SU-DHL-6 (cell line): ENCODE data around the gene ZNF423.

Source experiments
- H2AFZ ChIP-seq: fragments of 200-600 bp; sonication (generic); 2 replicates; pipeline ENCODE4 v1.6.1; 2014; ENCODE audit warnings: low read depth, mild to moderate bottlenecking, moderate library complexity, mixed read lengths, antibody characterized with exemption, low read length; ENCODE audit not compliant: severe bottlenecking
- H3F3A ChIP-seq: fragments of 200-600 bp; shearing (Covaris generic); 2 replicates; pipeline ENCODE4 v1.6.0; 2016; ENCODE audit warnings: antibody characterized with exemption, mild to moderate bottlenecking; ENCODE audit not compliant: insufficient read depth
- H3K27ac ChIP-seq: fragments of 200-600 bp; sonication (generic); 2 replicates; pipeline ENCODE4 v1.5.1; 2016; ENCODE audit warnings: low read depth, mild to moderate bottlenecking, low read length, moderate library complexity, mixed read lengths
- H3K27me3 ChIP-seq: fragments of 200-600 bp; sonication (generic), shearing (Covaris generic); 2 replicates; pipeline ENCODE4 v1.6.0; 2014; ENCODE audit warnings: mild to moderate bottlenecking, low read length
- H3K36me3 ChIP-seq: fragments of 200-600 bp; sonication (generic); 2 replicates; pipeline ENCODE4 v1.6.1; 2014; ENCODE audit warnings: mild to moderate bottlenecking, low read length, mixed read lengths
- H3K4me2 ChIP-seq: fragments of 300-600, 200-600 bp; shearing (Covaris generic), sonication (generic); 2 replicates; pipeline ENCODE4 v1.6.0; 2014; ENCODE audit warnings: low read length, low read depth, mild to moderate bottlenecking; ENCODE audit not compliant: poor library complexity, severe bottlenecking
- H3K4me3 ChIP-seq: fragments of 200-600 bp; sonication (generic); 2 replicates; pipeline ENCODE4 v1.5.1; 2014; ENCODE audit warnings: antibody characterized with exemption, low read length, mild to moderate bottlenecking, mixed read lengths; ENCODE audit not compliant: insufficient read depth, poor library complexity, severe bottlenecking
- H3K79me2 ChIP-seq: fragments of 200-600 bp; sonication (generic); 2 replicates; pipeline ENCODE4 v1.6.1; 2014; ENCODE audit warnings: mild to moderate bottlenecking, low read length, moderate library complexity; ENCODE audit not compliant: insufficient read depth
- H3K9ac ChIP-seq: fragments of 200-600 bp; sonication (generic); 2 replicates; pipeline ENCODE4 v1.7.0; 2014; ENCODE audit warnings: mild to moderate bottlenecking, low read length
- H3K9me2 ChIP-seq: fragments of 200-600 bp; sonication (generic); replicated peaks from 2 replicates; pipeline ENCODE4 v1.6.1; 2014; ENCODE audit warnings: low read length; ENCODE audit not compliant: insufficient read depth
- H3K9me3 ChIP-seq: fragments of 200-600 bp; sonication (generic); 2 replicates; pipeline ENCODE4 v1.6.1; 2014; ENCODE audit warnings: low read length, mixed read lengths; ENCODE audit not compliant: insufficient read depth
- H4K20me1 ChIP-seq: fragments of 200-600 bp; sonication (generic); 2 replicates; pipeline ENCODE4 v1.6.1; 2014; ENCODE audit warnings: low read depth, mild to moderate bottlenecking, antibody characterized with exemption, low read length, moderate library complexity, mixed read lengths
- CTCF ChIP-seq: fragments of 200-600 bp; sonication (generic); IDR thresholded peaks from one replicate; pipeline ENCODE4 v1.5.1; 2017; ENCODE audit warnings: antibody characterized with exemption, mild to moderate bottlenecking, low read length, moderate library complexity; ENCODE audit not compliant: insufficient read depth, poor library complexity, severe bottlenecking
- EZH2phosphoT487 ChIP-seq: fragments of 200-600 bp; sonication (generic), shearing (Covaris generic); conservative IDR thresholded peaks from 2 replicates; pipeline ENCODE4 v1.6.1; 2018; ENCODE audit warnings: mild to moderate bottlenecking, antibody characterized with exemption, low read length, moderate library complexity, mixed read lengths

ZNF423 gene

GRCh38 chr16:49750341-49751000, 105.4 kb downstream of the ZNF423 start:
- H3F3A ChIP-seq, result no peaks in the 10 kb centered on the region
- no peaks in the 10 kb centered on the region for H3K27me3 ChIP-seq
- H2AFZ ChIP-seq, result no peak overlapping the region
- H3K4me3 ChIP-seq, result no peak overlapping the region
- H3K27ac ChIP-seq, result no peak overlapping the region
- no peaks in the 10 kb centered on the region for H3K36me3 ChIP-seq
- no peak for TF ChIP-seq EZH2phosphoT487
- TF ChIP-seq CTCF, result no peak
- no peak overlapping the region for H3K4me2 ChIP-seq
- H3K9ac ChIP-seq, result no peak overlapping the region
- no peaks in the 10 kb centered on the region for H3K79me2 ChIP-seq
- H4K20me1 ChIP-seq, result no peaks in the 10 kb centered on the region
- H3K9me2 ChIP-seq, result no peaks in the 10 kb centered on the region
- no peaks in the 10 kb centered on the region for H3K9me3 ChIP-seq

GRCh38 chr16:49749816-49750215, 106.1 kb downstream of the ZNF423 start:
- H3K9ac ChIP-seq, result no peak overlapping the region
- H3K79me2 ChIP-seq, result no peaks in the 10 kb centered on the region
- TF ChIP-seq CTCF, result no peak
- TF ChIP-seq EZH2phosphoT487, result no peak
- no peak overlapping the region for H3K4me3 ChIP-seq
- no peak overlapping the region for H3K27ac ChIP-seq
- H3K9me3 ChIP-seq, result no peaks in the 10 kb centered on the region
- no peak overlapping the region for H3K4me2 ChIP-seq
- H2AFZ ChIP-seq, result no peak overlapping the region
- H3K27me3 ChIP-seq, result no peaks in the 10 kb centered on the region
- H3K36me3 ChIP-seq, result no peaks in the 10 kb centered on the region
- H3K9me2 ChIP-seq, result no peaks in the 10 kb centered on the region
- H4K20me1 ChIP-seq, result no peaks in the 10 kb centered on the region
- H3F3A ChIP-seq, result no peaks in the 10 kb centered on the region

GRCh38 chr16:49748322-49748721, 107.6 kb downstream of the ZNF423 start:
- no peaks in the 10 kb centered on the region for H3K9me2 ChIP-seq
- H3K27me3 ChIP-seq, result no peaks in the 10 kb centered on the region
- no peaks in the 10 kb centered on the region for H4K20me1 ChIP-seq
- H3K4me2 ChIP-seq, result no peak overlapping the region
- H3K9ac ChIP-seq, result no peak overlapping the region
- H3K79me2 ChIP-seq, result no peaks in the 10 kb centered on the region
- H2AFZ ChIP-seq, result no peak overlapping the region
- H3K4me3 ChIP-seq, result no peak overlapping the region
- H3K36me3 ChIP-seq, result no peaks in the 10 kb centered on the region
- H3F3A ChIP-seq, result no peaks in the 10 kb centered on the region
- TF ChIP-seq EZH2phosphoT487 (no peak), CTCF (no peak)
- H3K9me3 ChIP-seq, result no peaks in the 10 kb centered on the region
- no peak overlapping the region for H3K27ac ChIP-seq
